ENCODE results near the gene MINDY3.
A peak's percentile ranks its signal among the peaks of the same experiment; 100 is the strongest.
"Not testable (repeated sequence)": the region's sequence is repeated elsewhere in the genome, so short reads cannot be mapped to it uniquely, and the experiment has no call there.

MINDY3 gene

DNA sequence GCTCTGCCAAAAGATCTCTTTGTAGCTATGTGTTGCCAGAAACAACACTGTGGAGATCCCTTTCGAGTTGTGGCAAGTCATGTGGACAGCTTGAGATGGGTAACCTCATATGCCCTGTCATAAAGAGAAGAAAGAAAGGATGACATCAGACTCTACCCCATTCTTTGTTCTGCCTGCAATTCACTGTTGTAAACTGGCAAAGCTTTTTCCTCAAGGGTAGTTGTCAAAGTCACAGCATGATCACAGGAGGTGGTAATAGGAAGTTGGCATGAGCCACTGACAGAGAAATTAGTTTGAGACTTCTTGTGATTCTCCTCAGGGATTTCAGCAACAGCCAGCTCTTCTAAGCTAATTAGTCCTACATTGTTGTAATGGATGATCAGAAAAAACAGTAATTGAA lies 19.4 kb upstream of the MINDY3 start:
- TF ChIP-seq, protein P1, sequence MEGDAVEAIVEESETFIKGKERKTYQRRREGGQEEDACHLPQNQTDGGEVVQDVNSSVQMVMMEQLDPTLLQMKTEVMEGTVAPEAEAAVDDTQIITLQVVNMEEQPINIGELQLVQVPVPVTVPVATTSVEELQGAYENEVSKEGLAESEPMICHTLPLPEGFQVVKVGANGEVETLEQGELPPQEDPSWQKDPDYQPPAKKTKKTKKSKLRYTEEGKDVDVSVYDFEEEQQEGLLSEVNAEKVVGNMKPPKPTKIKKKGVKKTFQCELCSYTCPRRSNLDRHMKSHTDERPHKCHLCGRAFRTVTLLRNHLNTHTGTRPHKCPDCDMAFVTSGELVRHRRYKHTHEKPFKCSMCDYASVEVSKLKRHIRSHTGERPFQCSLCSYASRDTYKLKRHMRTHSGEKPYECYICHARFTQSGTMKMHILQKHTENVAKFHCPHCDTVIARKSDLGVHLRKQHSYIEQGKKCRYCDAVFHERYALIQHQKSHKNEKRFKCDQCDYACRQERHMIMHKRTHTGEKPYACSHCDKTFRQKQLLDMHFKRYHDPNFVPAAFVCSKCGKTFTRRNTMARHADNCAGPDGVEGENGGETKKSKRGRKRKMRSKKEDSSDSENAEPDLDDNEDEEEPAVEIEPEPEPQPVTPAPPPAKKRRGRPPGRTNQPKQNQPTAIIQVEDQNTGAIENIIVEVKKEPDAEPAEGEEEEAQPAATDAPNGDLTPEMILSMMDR (conservative IDR thresholded peaks at IDR 0.05; ENCODE audit: low read depth, low read length), result no peak
- H3K4me3 ChIP-seq (ENCODE audit: low read depth, low read length), result no peak overlapping the region
- DNase-seq (ENCODE audit: low read depth), result no peak

DNA sequence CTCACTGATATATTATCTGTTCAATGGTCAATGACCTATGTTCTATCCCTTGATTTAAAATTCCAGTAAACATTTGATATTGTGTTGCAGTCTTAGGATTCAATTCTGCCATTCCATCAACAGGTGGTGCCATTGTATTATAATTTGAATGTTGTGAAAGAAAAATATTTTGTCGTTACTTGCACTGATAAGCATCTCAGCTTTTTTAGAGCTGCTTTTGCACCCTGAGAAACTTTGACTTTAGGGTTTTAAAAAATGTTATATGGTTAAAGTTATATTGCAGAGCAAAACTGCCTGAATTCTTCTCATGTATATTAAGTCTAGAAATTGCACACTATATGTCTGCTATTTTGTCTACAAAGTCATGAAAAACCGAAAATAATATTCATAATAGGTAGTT lies 18.8 kb upstream of the MINDY3 start:
- no peak overlapping the region for H3K4me3 ChIP-seq (ENCODE audit: low read depth, low read length)
- TF ChIP-seq, protein P1 (conservative IDR thresholded peaks at IDR 0.05; ENCODE audit: low read depth, low read length), result peak; percentile 61
- peak; percentile 67 for DNase-seq (ENCODE audit: low read depth)

DNA sequence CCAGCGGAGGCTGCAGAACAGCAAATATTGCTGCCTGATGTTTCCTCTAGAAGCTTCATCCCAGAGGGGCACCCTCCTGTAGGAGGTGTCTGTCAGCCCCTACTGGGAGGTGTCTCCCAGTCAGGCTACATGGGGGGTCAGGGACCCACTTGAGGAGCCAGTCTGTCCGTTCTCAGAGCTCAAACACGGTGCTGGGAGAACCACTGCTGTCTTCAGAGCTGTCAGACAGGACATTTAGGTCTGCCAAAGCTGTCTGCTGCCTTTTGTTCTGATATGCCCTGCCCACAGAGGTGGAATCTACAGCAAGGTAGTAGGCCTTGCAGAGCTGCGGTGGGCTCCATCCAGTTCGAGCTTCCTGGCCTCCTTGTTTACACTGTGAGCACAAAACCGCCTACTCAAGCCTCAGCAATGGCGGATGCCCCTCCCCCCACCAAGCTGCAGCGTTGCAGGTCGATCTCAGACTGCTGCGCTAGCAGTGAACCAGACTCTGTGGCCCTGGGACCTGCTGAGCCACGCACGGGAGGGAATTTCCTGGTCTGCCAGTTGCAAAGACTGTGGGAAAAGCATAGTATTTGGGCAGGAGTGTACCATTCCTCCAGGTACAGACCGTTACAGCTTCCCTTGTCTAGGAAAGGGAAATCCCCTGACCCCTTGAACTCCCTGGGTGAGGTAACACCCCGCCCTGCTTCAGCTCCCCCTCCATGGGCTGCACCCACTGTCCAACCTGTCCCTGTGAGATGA lies 17.7 kb upstream of the MINDY3 start:
- H3K4me3 ChIP-seq (ENCODE audit: low read depth, low read length), result peak overlapping the region; percentile 7
- TF ChIP-seq, protein P1 (conservative IDR thresholded peaks at IDR 0.05; ENCODE audit: low read depth, low read length), result no peak
- peak; percentile 19 for DNase-seq (ENCODE audit: low read depth)

DNA sequence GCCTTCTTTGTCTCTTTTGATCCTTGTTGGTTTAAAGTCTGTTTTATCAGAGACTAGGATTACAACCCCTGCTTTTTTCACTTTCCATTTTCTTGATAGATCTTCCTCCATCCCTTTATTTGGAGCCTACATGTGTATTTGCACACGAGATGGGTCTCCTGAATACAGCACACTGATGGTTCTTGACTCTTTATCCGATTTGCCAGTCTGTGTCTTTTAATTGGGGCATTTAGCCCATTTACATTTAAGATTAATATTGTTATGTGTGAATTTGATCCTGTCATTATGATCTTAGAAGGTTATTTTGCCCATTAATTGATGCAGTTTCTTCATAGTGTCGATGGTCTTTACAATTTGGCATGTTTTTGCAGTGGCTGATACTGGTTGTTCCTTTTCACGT lies 16.0 kb upstream of the MINDY3 start:
- H3K4me3 ChIP-seq (ENCODE audit: low read depth, low read length), result not testable (repeated sequence)

DNA sequence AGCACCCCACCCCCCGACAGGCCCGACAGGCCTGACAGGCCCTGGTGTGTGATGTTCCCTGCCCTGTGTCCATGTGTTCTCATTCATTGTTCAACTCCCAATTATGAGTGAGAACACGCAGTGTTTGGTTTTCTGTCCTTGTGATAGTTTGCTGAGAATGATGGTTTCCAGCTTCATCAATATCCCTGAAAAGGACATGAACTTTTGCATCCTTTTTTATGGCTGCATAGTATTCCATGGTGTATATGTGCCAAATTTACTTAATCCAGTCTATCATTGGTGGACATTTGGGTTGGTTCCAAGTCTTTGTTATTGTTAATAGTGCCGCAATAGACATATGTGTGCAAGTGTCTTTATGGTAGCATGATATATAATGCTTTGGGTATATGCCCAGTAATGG lies 12.3 kb upstream of the MINDY3 start:
- not testable (repeated sequence) for DNase-seq (ENCODE audit: low read depth); H3K4me3 ChIP-seq (ENCODE audit: low read depth, low read length)

More for the DNA sequence above, 16.0 kb upstream of the MINDY3 start:
- DNase-seq (ENCODE audit: low read depth), result not testable (repeated sequence)

DNA sequence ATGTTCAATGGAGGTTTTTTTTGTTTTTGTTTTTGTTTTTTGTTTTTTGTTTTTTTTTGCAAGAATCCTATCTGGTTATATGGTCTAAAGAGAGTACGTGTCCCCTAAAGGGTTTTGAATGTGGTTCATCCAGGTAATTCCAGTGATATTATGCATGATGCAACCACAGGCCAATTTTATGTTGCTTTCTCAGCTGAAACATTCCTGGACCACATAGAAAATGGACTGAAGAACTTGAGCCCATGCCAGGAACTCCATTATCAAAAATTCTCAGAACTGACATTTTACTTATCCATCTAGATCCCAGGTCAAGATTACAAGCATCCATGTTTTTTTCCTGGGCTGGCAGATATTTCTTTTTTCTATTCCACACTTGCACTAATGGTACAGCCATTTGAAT lies 11.5 kb upstream of the MINDY3 start:
- DNase-seq (ENCODE audit: low read depth), result no peak
- TF ChIP-seq, protein P1 (conservative IDR thresholded peaks at IDR 0.05; ENCODE audit: low read depth, low read length), result no peak

DNA sequence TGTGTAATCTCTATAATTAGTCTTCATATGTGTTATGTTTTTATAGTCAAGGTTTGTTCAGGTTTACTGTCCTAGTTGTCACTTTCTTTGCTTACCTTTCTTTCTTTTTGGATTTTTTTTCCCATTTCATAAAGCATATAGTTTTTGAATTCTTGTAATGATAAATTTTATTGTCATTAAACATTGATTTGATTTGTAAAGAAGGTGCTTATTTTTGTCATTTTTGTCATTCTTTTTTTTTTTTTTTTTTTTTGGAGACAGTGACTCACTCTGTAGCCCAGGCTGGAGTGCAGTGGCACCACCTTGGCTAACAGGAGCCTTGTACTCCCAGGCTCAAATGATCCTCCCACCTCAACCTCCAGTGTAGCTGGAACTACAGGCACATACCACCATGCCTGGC lies 9.6 kb upstream of the MINDY3 start:
- DNase-seq (ENCODE audit: low read depth), result no peak
- no peak overlapping the region for H3K4me3 ChIP-seq (ENCODE audit: low read depth, low read length)
- TF ChIP-seq, protein P1 (conservative IDR thresholded peaks at IDR 0.05; ENCODE audit: low read depth, low read length), result no peak

More for the DNA sequence above, 11.5 kb upstream of the MINDY3 start:
- H3K4me3 ChIP-seq (ENCODE audit: low read depth, low read length), result no peak overlapping the region

DNA sequence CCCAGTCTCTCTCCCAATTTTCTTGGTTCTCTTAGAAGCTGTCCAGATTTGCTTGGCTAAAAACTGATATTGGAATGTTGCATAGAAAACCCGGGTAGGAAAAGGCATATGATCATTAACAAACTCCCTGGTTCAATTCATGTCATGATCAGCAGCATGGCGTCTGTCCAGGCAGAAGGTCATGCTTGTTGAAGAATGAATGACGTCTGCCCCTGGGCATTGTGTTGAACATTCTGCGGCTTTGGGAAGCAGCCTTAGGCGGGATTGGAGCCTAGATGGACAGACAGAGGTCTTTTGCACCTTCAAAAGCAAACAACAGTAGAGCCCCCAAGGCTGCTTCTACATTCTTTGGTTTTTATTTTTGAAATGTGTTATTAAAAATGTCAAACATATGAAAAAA lies 7.7 kb upstream of the MINDY3 start:
- H3K4me3 ChIP-seq (ENCODE audit: low read depth, low read length), result no peak overlapping the region
- TF ChIP-seq, protein P1 (conservative IDR thresholded peaks at IDR 0.05; ENCODE audit: low read depth, low read length), result no peak
- DNase-seq (ENCODE audit: low read depth), result no peak

Data from choroid plexus epithelial cell (primary cell).